ENCODE data around the gene COX4I2.

Gene COX4I2

DNA sequence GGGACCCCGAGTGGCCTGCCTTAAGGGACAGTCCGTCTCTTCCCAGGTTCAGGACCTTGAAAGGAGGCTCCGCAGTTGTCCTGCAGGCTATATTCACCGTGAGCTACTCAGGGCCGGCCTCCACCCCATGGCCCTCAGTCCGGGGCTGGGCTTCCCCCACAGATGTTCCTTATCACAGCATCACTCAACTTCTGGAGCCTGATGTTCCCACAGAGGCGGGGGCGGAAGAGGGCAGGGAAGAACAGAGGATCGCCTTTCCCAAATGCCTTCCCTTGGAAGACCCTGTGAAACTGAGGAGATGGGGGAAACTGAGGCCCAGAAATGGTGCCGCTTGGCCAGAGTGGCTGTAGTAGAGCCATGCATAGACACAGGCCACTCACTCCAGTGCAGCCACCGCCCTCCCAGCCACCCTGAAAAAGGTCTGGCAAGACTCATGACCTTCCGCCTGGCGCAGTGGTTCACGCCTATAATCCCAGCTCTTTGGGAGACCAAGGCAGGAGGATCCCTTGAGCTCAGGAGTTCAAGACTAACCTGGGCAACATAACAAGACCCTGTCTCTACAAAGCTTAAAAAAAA lies 4.3 kb upstream of the COX4I2 start:
- ChIA-PET CTCF (interaction anchor here (0.6 to 2.6 kb wide), 15 partner anchors 8 to 168 kb away, joined by 3 to 28 read pairs (median 4); no protein-coding TSS in a partner anchor), POLR2A (interaction anchor here (0.6 to 2.8 kb wide), 4 partner anchors 28 to 106 kb away, joined by 3 to 22 read pairs (median 6); partner anchors contain the start of genes BCL2L1, ID1 and TPX2)
- TF ChIP-seq CTBP1 (IDR thresholded peaks at IDR 0.05; ENCODE audit: borderline replicate concordance) (no peak), LEF1 (IDR thresholded peaks at IDR 0.05; ENCODE audit: borderline replicate concordance) (no peak), SP1 (IDR thresholded peaks at IDR 0.05) (no peak), HDGF (IDR thresholded peaks at IDR 0.05; ENCODE audit: borderline replicate concordance) (no peak), FOXA1 (IDR thresholded peaks at IDR 0.05) (no peak), L3MBTL2 (conservative IDR thresholded peaks at IDR 0.05) (no peak), BHLHE40 (IDR thresholded peaks at IDR 0.05; ENCODE audit: borderline replicate concordance) (no peak), FOXK2 (IDR thresholded peaks at IDR 0.05) (no peak), SUZ12 (IDR thresholded peaks at IDR 0.05) (no peak), ARNT (IDR thresholded peaks at IDR 0.05) (no peak), ZNF384 (IDR thresholded peaks at IDR 0.05) (no peak), FOXM1 (IDR thresholded peaks at IDR 0.05; ENCODE audit: borderline replicate concordance) (no peak), NFRKB (IDR thresholded peaks at IDR 0.05) (no peak), ELF4 (IDR thresholded peaks at IDR 0.05) (no peak)
- DNase-seq (ENCODE audit: extremely low spot score) = no peak

DNA sequence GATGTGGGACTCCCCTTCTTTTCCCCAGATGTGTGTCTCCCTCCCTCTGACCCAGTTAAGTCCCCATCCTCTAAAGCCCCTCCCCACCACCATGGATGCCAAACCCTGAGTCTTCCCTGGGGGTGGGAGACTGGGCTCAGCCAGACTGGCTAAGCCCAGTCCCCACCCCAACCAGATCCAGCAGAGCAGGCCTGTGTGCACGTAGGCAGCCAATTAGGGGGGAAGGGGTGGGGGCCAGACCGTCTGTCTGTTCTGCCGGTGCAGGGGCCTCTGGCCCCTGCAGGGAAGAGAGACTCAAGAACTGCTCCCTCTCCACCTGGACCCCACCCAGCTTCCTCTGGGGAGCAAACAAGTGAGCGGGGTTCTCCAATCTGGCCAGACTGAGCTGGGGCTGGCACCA lies 605 bp downstream of the COX4I2 start:
- POLR2A ChIA-PET = no interaction called here
- CTCF ChIA-PET = no interaction called here
- DNase-seq (ENCODE audit: extremely low spot score) = no peak
- TF ChIP-seq HDGF (IDR thresholded peaks at IDR 0.05; ENCODE audit: borderline replicate concordance) (no peak), FOXA1 (IDR thresholded peaks at IDR 0.05) (no peak), TARDBP (IDR thresholded peaks at IDR 0.05) (no peak), LEF1 (IDR thresholded peaks at IDR 0.05; ENCODE audit: borderline replicate concordance) (no peak), ZNF384 (IDR thresholded peaks at IDR 0.05) (no peak), L3MBTL2 (conservative IDR thresholded peaks at IDR 0.05) (no peak), SUZ12 (IDR thresholded peaks at IDR 0.05) (no peak), ARNT (IDR thresholded peaks at IDR 0.05) (no peak), FOXK2 (IDR thresholded peaks at IDR 0.05) (no peak), CTBP1 (IDR thresholded peaks at IDR 0.05; ENCODE audit: borderline replicate concordance) (no peak), SP1 (IDR thresholded peaks at IDR 0.05) (no peak), FOXM1 (IDR thresholded peaks at IDR 0.05; ENCODE audit: borderline replicate concordance) (no peak), ELF4 (IDR thresholded peaks at IDR 0.05) (no peak), BHLHE40 (IDR thresholded peaks at IDR 0.05; ENCODE audit: borderline replicate concordance) (no peak)
- TF ChIP-seq, protein P1, sequence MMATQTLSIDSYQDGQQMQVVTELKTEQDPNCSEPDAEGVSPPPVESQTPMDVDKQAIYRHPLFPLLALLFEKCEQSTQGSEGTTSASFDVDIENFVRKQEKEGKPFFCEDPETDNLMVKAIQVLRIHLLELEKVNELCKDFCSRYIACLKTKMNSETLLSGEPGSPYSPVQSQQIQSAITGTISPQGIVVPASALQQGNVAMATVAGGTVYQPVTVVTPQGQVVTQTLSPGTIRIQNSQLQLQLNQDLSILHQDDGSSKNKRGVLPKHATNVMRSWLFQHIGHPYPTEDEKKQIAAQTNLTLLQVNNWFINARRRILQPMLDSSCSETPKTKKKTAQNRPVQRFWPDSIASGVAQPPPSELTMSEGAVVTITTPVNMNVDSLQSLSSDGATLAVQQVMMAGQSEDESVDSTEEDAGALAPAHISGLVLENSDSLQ (IDR thresholded peaks at IDR 0.05) = no peak

DNA sequence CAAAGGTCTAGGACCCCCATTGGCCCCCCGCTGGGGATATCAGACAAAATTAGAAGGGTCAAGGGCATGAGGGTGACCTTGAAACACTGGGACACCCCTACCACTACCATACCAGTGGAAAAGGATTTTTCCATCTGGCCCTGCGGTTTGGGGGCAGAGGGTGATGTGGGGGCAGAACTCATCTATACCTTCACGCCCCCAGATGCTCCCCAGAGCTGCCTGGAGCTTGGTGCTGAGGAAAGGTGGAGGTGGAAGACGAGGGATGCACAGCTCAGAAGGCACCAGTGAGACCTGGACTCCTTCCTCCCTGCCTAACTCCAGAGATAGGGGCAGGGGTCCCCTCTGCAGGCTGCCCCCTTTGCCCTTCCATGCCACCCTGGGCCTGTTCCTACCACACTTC lies 1.1 kb downstream of the COX4I2 start:
- ChIA-PET POLR2A (no interaction called here), CTCF (interaction anchor here (1.4 kb wide), 1 partner anchor 85 kb away, joined by 3 read pairs; no protein-coding TSS in a partner anchor)
- no peak for TF ChIP-seq TARDBP (IDR thresholded peaks at IDR 0.05)
- no peak for TF ChIP-seq ZNF384 (IDR thresholded peaks at IDR 0.05)
- no peak for TF ChIP-seq FOXK2 (IDR thresholded peaks at IDR 0.05)
- no peak for TF ChIP-seq SP1 (IDR thresholded peaks at IDR 0.05)
- TF ChIP-seq ELF4 (IDR thresholded peaks at IDR 0.05) = no peak

DNA sequence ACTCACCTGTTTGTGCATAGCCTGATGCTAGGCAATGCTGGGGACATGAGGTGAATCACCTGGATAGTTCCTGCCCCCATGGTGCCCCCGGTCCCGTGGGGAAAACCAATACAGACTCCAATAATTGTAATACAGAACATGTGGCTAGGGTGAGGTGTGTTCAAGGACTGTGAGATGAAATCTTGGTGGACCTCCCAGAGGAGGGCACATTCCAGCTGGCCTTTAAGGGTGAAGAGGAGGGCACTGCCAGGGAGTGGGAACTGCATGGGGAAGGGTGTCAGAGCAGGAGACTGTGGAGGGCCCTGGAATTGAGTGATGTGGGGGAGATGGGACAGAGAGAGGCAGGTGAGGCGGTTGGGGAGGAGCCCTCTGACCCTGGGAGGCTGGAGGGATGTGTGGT lies 2.5 kb downstream of the COX4I2 start:
- CTCF ChIA-PET = interaction anchor here (1.1 to 1.4 kb wide), 2 partner anchors 21 to 84 kb away, joined by 3 to 4 read pairs; no protein-coding TSS in a partner anchor
- TF ChIP-seq SUZ12 (IDR thresholded peaks at IDR 0.05) = no peak
- TF ChIP-seq NFRKB (IDR thresholded peaks at IDR 0.05) = no peak
- no peak for TF ChIP-seq ARNT (IDR thresholded peaks at IDR 0.05)
- TF ChIP-seq, protein P1 (IDR thresholded peaks at IDR 0.05) = no peak
- no peak for TF ChIP-seq FOXM1 (IDR thresholded peaks at IDR 0.05; ENCODE audit: borderline replicate concordance)
- TF ChIP-seq FOXA1 (IDR thresholded peaks at IDR 0.05) = no peak
- TF ChIP-seq ZNF384 (IDR thresholded peaks at IDR 0.05) = no peak
- no peak for TF ChIP-seq LEF1 (IDR thresholded peaks at IDR 0.05; ENCODE audit: borderline replicate concordance)
- no peak for TF ChIP-seq CTBP1 (IDR thresholded peaks at IDR 0.05; ENCODE audit: borderline replicate concordance)
- no peak for TF ChIP-seq BHLHE40 (IDR thresholded peaks at IDR 0.05; ENCODE audit: borderline replicate concordance)
- TF ChIP-seq SP1 (IDR thresholded peaks at IDR 0.05) = no peak
- no peak for TF ChIP-seq HDGF (IDR thresholded peaks at IDR 0.05; ENCODE audit: borderline replicate concordance)
- no peak for TF ChIP-seq FOXK2 (IDR thresholded peaks at IDR 0.05)
- no peak for TF ChIP-seq TARDBP (IDR thresholded peaks at IDR 0.05)
- DNase-seq (ENCODE audit: extremely low spot score) = no peak
- POLR2A ChIA-PET = interaction anchor here (0.7 to 1.0 kb wide), 2 partner anchors 22 to 57 kb away, joined by 3 to 4 read pairs; no protein-coding TSS in a partner anchor

More for the DNA sequence above, 1.1 kb downstream of the COX4I2 start:
- DNase-seq (ENCODE audit: extremely low spot score) = no peak

DNA sequence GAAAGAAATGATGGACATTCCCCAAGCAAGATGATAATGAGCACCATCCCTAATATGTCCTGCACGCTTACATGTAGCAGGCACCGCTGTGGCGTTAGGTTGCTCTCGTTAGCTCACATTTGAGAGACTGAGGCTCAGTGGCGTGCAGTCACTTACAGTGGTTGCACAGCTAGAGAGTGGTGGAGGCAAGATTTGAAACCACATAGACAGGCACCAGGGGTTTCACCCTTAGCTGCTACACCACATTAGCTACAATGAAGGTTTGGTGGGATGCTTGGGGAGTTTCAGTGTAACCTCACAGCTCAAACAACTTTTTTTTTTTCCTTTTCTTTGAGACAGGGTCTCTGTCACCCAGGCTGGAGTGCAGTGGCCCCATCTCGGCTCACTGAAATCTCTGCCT lies 3.7 kb downstream of the COX4I2 start:
- CTCF ChIA-PET = interaction anchor here (0.6 to 1.1 kb wide), 2 partner anchors 20 to 205 kb away, joined by 3 to 4 read pairs; no protein-coding TSS in a partner anchor
- TF ChIP-seq ARNT (IDR thresholded peaks at IDR 0.05) (no peak), ZNF384 (IDR thresholded peaks at IDR 0.05) (no peak)
- POLR2A ChIA-PET = no interaction called here
- DNase-seq (ENCODE audit: extremely low spot score) = no peak

DNA sequence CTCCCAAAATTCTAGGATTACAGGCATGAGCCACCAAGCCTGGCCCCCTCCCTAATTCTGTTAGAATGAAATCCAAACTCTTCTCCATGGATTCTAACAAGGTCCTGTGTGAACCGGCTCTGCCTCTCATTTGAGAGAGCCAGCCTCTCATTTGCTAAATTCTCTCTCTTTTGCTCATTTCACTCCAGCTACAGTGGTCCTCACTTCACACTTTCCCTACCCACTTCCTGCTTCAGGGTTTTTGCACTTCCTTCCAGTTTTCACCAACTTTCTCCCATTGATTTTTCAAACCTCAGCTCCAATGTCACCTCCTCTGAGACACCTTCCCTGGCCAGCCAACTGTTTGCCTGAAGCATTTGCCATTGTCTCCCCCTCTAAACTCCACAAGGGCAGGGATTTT lies 5.1 kb downstream of the COX4I2 start:
- CTCF ChIA-PET = interaction anchor here (1.5 kb wide), 1 partner anchor 9 kb away, joined by 4 read pairs; no protein-coding TSS in a partner anchor
- TF ChIP-seq SUZ12 (IDR thresholded peaks at IDR 0.05) (no peak), ARNT (IDR thresholded peaks at IDR 0.05) (no peak), ELF4 (IDR thresholded peaks at IDR 0.05) (no peak), SP1 (IDR thresholded peaks at IDR 0.05) (no peak), L3MBTL2 (conservative IDR thresholded peaks at IDR 0.05) (no peak), NFRKB (IDR thresholded peaks at IDR 0.05) (no peak), FOXK2 (IDR thresholded peaks at IDR 0.05) (no peak), CTBP1 (IDR thresholded peaks at IDR 0.05; ENCODE audit: borderline replicate concordance) (no peak), TARDBP (IDR thresholded peaks at IDR 0.05) (no peak), LEF1 (IDR thresholded peaks at IDR 0.05; ENCODE audit: borderline replicate concordance) (no peak), FOXM1 (IDR thresholded peaks at IDR 0.05; ENCODE audit: borderline replicate concordance) (no peak), BHLHE40 (IDR thresholded peaks at IDR 0.05; ENCODE audit: borderline replicate concordance) (no peak), HDGF (IDR thresholded peaks at IDR 0.05; ENCODE audit: borderline replicate concordance) (no peak), FOXA1 (IDR thresholded peaks at IDR 0.05) (no peak), ZNF384 (IDR thresholded peaks at IDR 0.05) (no peak)
- TF ChIP-seq, protein P1 (IDR thresholded peaks at IDR 0.05) = no peak
- POLR2A ChIA-PET = no interaction called here
- no peak for DNase-seq (ENCODE audit: extremely low spot score)
